Peyer's patch (tissue), 4 donors: ENCODE data around the gene TNFSF12. TPM values are rescaled to one million over a fixed set of nuclear protein-coding genes. Genes with fewer than 3 reads are reported as not detected.

Experiments used
- DNase-seq, 3 donors: peaks; one replicate each; pipeline ENCODE4 v3.0.0-alpha.2; 2017 to 2019
- H3K27ac ChIP-seq, 4 donors: fragments of 200-600 bp; sonication (generic); one replicate each; pipeline ENCODE4 v1.5.1; 2016 to 2019
- H3K27me3 ChIP-seq, 2 donors: fragments of 200-600 bp; sonication (generic); one replicate each; pipeline ENCODE4 v1.5.1; 2019
- H3K36me3 ChIP-seq, 3 donors: fragments of 200-600 bp; sonication (generic); one replicate each; pipeline ENCODE4 v1.5.1; 2016 to 2019
- H3K4me1 ChIP-seq, 4 donors: fragments of 200-600 bp; sonication (generic); one replicate each; pipeline ENCODE4 v1.5.1; 2016 to 2019
- H3K4me3 ChIP-seq, 4 donors: fragments of 200-600 bp; sonication (generic); 1 replicate in 3 of 4; 2 replicates in 1 of 4; pipeline ENCODE4 v1.5.1; 2016 to 2019; ENCODE audit warnings: mild to moderate bottlenecking in 1 of 4
- H3K9me3 ChIP-seq, 4 donors: fragments of 200-600 bp; sonication (generic); one replicate each; pipeline ENCODE4 v1.5.1; 2016 to 2019; ENCODE audit warnings: mild to moderate bottlenecking in 1 of 4
- CTCF ChIP-seq, 6 experiments: fragments of 450-650 bp in 4 of 6; fragments of 200-600 bp in 2 of 6; sonication (generic) in 1 of 6; IDR thresholded peaks; one replicate each; pipeline ENCODE4 v1.5.1; 2017 to 2019; ENCODE audit warnings: antibody characterized with exemption in 6 of 6, mild to moderate bottlenecking in 3 of 6, moderate library complexity in 1 of 6
- POLR2A ChIP-seq, 2 donors: fragments of 450-650 bp; IDR thresholded peaks; one replicate each; pipeline ENCODE4 v1.5.1; 2017; ENCODE audit warnings: antibody characterized with exemption in 2 of 2, mild to moderate bottlenecking in 2 of 2, moderate library complexity in 2 of 2
- total RNA-seq, 4 donors: library from RNA; depleted of rRNA; stranded (reverse); fragments of >200 nt; gene quantifications; one replicate each; pipeline ENCODE4 v1.1.0, GENCODE V29; 2016

TNFSF12 gene
- total RNA-seq, 4 donors from 2014 or later, result 7.6 to 58.6 (median 15.2) TPM

GRCh38 chr17:7572588-7573323 lies 23.9 kb downstream of the TNFSF12 start:
- Histone ChIP-seq H3K4me3 (peak overlapping the region; percentile 93 to 100 (median 98)), H3K9me3 (no peaks in the 10 kb centered on the region), H3K27me3 (no peaks in the 10 kb centered on the region), H3K27ac (peak overlapping the region; percentile 99 to 100 (median 100)), H3K36me3 (peaks cover 0 to 62% (median 0%) of the 10 kb centered on the region in 3 donors), H3K4me1 (peaks cover 2 to 51% (median 13%) of the 10 kb centered on the region in 4 donors)
- DNase-seq, result peak in 2 of 3 donors; percentile 71 to 100
- TF ChIP-seq POLR2A (IDR thresholded peaks at IDR 0.05), result peak; percentile 99
- TF ChIP-seq CTCF (IDR thresholded peaks at IDR 0.05), result peak in 3 of 6 experiments; percentile 6 to 20 (median 12)

- peaks cover 0 to 70% (median 0%) of the 10 kb centered on the region in 3 donors for H3K36me3 ChIP-seq
- H3K27me3 ChIP-seq, result no peaks in the 10 kb centered on the region
- peak overlapping the region; percentile 99 to 100 (median 100) for H3K27ac ChIP-seq
- peak; percentile 91 to 95 (median 93) for DNase-seq
- peak overlapping the region; percentile 93 to 100 (median 98) for H3K4me3 ChIP-seq
- no peaks in the 10 kb centered on the region for H3K9me3 ChIP-seq
- TF ChIP-seq POLR2A (IDR thresholded peaks at IDR 0.05), result peak in 1 of 2 donors; percentile 53
- no peak for TF ChIP-seq CTCF (IDR thresholded peaks at IDR 0.05)
- peaks cover under 1 to 53% (median 14%) of the 10 kb centered on the region in 4 donors for H3K4me1 ChIP-seq
These were observed 24.6 kb downstream of the TNFSF12 start for GRCh38 chr17:7573324-7574080.

- H3K27me3 ChIP-seq, result no peaks in the 10 kb centered on the region
- no peak for DNase-seq
- no peaks in the 10 kb centered on the region for H3K9me3 ChIP-seq
- H3K27ac ChIP-seq, result peak overlapping the region; percentile 99 to 100 (median 100)
- peak overlapping the region; percentile 93 to 100 (median 98) for H3K4me3 ChIP-seq
- TF ChIP-seq CTCF (IDR thresholded peaks at IDR 0.05), result no peak
- no peak for TF ChIP-seq POLR2A (IDR thresholded peaks at IDR 0.05)
- peaks cover 4 to 53% (median 22%) of the 10 kb centered on the region in 4 donors for H3K4me1 ChIP-seq
- H3K36me3 ChIP-seq, result peaks cover 0 to 71% (median 0%) of the 10 kb centered on the region in 3 donors
These were observed 25.5 kb downstream of the TNFSF12 start for GRCh38 chr17:7574176-7574953.

GRCh38 chr17:7575481-7575883 lies 26.6 kb downstream of the TNFSF12 start:
- TF ChIP-seq POLR2A (IDR thresholded peaks at IDR 0.05) (no peak), CTCF (IDR thresholded peaks at IDR 0.05) (no peak)
- peak overlapping the region in 2 of 4 donors; percentile 3 to 100 for H3K27ac ChIP-seq
- H3K27me3 ChIP-seq, result no peaks in the 10 kb centered on the region
- H3K36me3 ChIP-seq, result peaks cover 0 to 60% (median 0%) of the 10 kb centered on the region in 3 donors
- no peaks in the 10 kb centered on the region for H3K9me3 ChIP-seq
- DNase-seq, result no peak
- peaks cover 4 to 64% (median 32%) of the 10 kb centered on the region in 4 donors for H3K4me1 ChIP-seq
- no peak overlapping the region for H3K4me3 ChIP-seq

- peaks cover 4 to 69% (median 37%) of the 10 kb centered on the region in 4 donors for H3K4me1 ChIP-seq
- H3K36me3 ChIP-seq, result peaks cover 0 to 55% (median 0%) of the 10 kb centered on the region in 3 donors
These were observed 27.1 kb downstream of the TNFSF12 start for GRCh38 chr17:7575959-7576358.

More at GRCh38 chr17:7575959-7576358, 27.1 kb downstream of the TNFSF12 start:
- DNase-seq, result no peak
- Histone ChIP-seq H3K9me3 (no peaks in the 10 kb centered on the region), H3K27me3 (no peaks in the 10 kb centered on the region), H3K27ac (no peak overlapping the region), H3K4me3 (no peak overlapping the region)
- TF ChIP-seq POLR2A (IDR thresholded peaks at IDR 0.05) (no peak), CTCF (IDR thresholded peaks at IDR 0.05) (no peak)
